Upper lobe of left lung (tissue), 6 donors: ENCODE results near the gene ZNF611. TPM values are rescaled to one million over a fixed set of nuclear protein-coding genes. Genes with fewer than 3 reads are reported as not detected.
"Not testable (repeated sequence)": the region's sequence is repeated elsewhere in the genome, so short reads cannot be mapped to it uniquely, and the experiment has no call there.

ENCODE experiments used
- ATAC-seq, 2 donors: fragments of 200-7000 bp; cut with Tn5 transposase; one replicate each; pipeline ENCODE4 v1.9.1; 2022; ENCODE audit warnings: mild to moderate bottlenecking in 2 of 2, moderate library complexity in 2 of 2; ENCODE audit not compliant: low FRiP score in 2 of 2
- DNase-seq, 2 donors: peaks; one replicate each; pipeline ENCODE4 v3.0.0-alpha.2; 2019 to 2020
- H3K27ac ChIP-seq, 4 donors: fragments of 200-600 bp; sonication (generic); one replicate each; pipeline ENCODE4 v1.5.1; 2016 to 2019
- H3K27me3 ChIP-seq, 4 donors: fragments of 200-600 bp; sonication (generic); one replicate each; pipeline ENCODE4 v1.5.1; 2017 to 2019
- H3K36me3 ChIP-seq, 4 donors: fragments of 200-600 bp; sonication (generic); one replicate each; pipeline ENCODE4 v1.5.1; 2016 to 2019
- H3K4me1 ChIP-seq, 4 donors: fragments of 200-600 bp; sonication (generic); one replicate each; pipeline ENCODE4 v1.5.1; 2018 to 2019
- H3K4me3 ChIP-seq, 4 donors: fragments of 200-600 bp; sonication (generic); one replicate each; pipeline ENCODE4 v1.5.1; 2017 to 2019; ENCODE audit warnings: mild to moderate bottlenecking in 2 of 4, moderate library complexity in 1 of 4
- H3K9me3 ChIP-seq, 4 donors: fragments of 200-600 bp; sonication (generic); one replicate each; pipeline ENCODE4 v1.5.1; 2018 to 2019
- EP300 ChIP-seq, 4 donors: sonication (generic); formaldehyde crosslinking; IDR thresholded peaks; one replicate each; pipeline ENCODE4 v1.5.1; 2017; ENCODE audit warnings: antibody characterized with exemption in 4 of 4, control low read depth in 2 of 4
- POLR2A ChIP-seq, 4 donors: fragments of 450-650 bp; IDR thresholded peaks; one replicate each; pipeline ENCODE4 v1.5.1; 2016 to 2017; ENCODE audit warnings: antibody characterized with exemption in 4 of 4, mild to moderate bottlenecking in 2 of 4
- POLR2AphosphoS5 ChIP-seq, 2 donors: sonication (generic); formaldehyde crosslinking; IDR thresholded peaks; one replicate each; pipeline ENCODE4 v1.5.1; 2017; ENCODE audit warnings: antibody characterized with exemption in 2 of 2
- WGBS, 2 donors: methylation state at CpG; one replicate each; pipeline ENCODE4 v1.1.5; 2017 to 2018; 5-methylcytosine and 5-hydroxymethylcytosine counted together
- total RNA-seq, 6 donors: library from RNA; depleted of rRNA in 4 of 6; stranded (reverse); fragments of >200 nt in 4 of 6; gene quantifications; one replicate each; pipeline versions ENCODE4 v1.1.0 to v1.2.1, GENCODE V29; 2016 to 2021
- TF ChIP-seq, protein P1 (sequence below), 6 experiments: fragments of 450-650 bp in 4 of 6; fragments of 200-600 bp in 2 of 6; sonication (generic) in 2 of 6; IDR thresholded peaks; one replicate each; pipeline ENCODE4 v1.5.1; 2016 to 2019; ENCODE audit warnings: antibody characterized with exemption in 6 of 6
- donor health status: DM: no; HTN: no; CAD: no; lungs with moderate emphysema.
- donor health status: DM: no; HTN: yes; CAD: no; lungs with severe emphysema.

The ZNF611 gene
- total RNA-seq: 10 to 100 TPM in 5 of 6 donors, 1 to 10 TPM in 1; 9.0 to 44.0 (median 20.1) TPM

GRCh38 chr19:52734893-52735661, at the start of gene ZNF611:
Gene ZNF611, minus strand, starts transcription at chr19:52735044. Its CDS starts 19,150 bp downstream, at chr19:52715894.
- H3K9me3 ChIP-seq: no peaks in the 10 kb centered on the region
- peaks cover 7 to 29% (median 13%) of the 10 kb centered on the region in 4 donors for H3K4me1 ChIP-seq
- peak; percentile 99 to 100 for ATAC-seq
- no peaks in the 10 kb centered on the region for H3K36me3 ChIP-seq
- 8 to 18% methylated on average over 15 to 38 of the region's 38 CpGs for WGBS, 2 donors
- H3K27ac ChIP-seq: peak within 1 kb of the TSS; percentile 89 to 95 (median 90)
- no peaks in the 10 kb centered on the region for H3K27me3 ChIP-seq
- peak; percentile 99 for DNase-seq
- peak within 1 kb of the TSS; percentile 42 to 81 (median 72) for H3K4me3 ChIP-seq
- TF ChIP-seq, protein P1, sequence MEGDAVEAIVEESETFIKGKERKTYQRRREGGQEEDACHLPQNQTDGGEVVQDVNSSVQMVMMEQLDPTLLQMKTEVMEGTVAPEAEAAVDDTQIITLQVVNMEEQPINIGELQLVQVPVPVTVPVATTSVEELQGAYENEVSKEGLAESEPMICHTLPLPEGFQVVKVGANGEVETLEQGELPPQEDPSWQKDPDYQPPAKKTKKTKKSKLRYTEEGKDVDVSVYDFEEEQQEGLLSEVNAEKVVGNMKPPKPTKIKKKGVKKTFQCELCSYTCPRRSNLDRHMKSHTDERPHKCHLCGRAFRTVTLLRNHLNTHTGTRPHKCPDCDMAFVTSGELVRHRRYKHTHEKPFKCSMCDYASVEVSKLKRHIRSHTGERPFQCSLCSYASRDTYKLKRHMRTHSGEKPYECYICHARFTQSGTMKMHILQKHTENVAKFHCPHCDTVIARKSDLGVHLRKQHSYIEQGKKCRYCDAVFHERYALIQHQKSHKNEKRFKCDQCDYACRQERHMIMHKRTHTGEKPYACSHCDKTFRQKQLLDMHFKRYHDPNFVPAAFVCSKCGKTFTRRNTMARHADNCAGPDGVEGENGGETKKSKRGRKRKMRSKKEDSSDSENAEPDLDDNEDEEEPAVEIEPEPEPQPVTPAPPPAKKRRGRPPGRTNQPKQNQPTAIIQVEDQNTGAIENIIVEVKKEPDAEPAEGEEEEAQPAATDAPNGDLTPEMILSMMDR (IDR thresholded peaks at IDR 0.05): peak; percentile 69 to 92 (median 84)
- TF ChIP-seq POLR2AphosphoS5 (IDR thresholded peaks at IDR 0.05) (peak; percentile 94), POLR2A (IDR thresholded peaks at IDR 0.05) (peak in 3 of 4 donors; percentile 81 to 92 (median 83)), EP300 (IDR thresholded peaks at IDR 0.05) (no peak)

DNA sequence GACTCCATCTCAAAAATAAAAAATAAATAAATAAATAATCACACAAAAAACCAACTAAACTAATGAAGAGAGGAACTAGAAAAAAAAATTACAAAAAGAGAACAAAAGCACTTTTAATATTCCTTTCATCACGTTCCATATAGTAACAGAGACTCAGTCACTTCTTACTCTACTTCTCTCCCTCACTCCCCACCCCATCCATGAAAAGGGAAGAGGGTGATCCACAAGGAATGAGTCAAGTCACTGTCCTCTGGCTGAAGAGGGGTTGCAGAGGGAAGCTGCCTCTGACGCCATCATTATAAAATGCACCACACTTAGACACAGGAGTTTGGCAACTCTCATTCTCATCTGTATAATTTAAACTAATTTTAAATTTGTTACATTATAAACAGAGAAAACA, 48.0 kb upstream of the ZNF611 start:
- not testable (repeated sequence) for ATAC-seq, DNase-seq, H3K27me3 ChIP-seq, H3K27ac ChIP-seq, H3K4me3 ChIP-seq, H3K9me3 ChIP-seq
- WGBS, 2 donors: 83 to 92% methylated on average over 1 to 2 of the region's 2 CpGs
- peaks cover 5 to 18% (median 7%) of the 10 kb centered on the region in 4 donors for H3K4me1 ChIP-seq
- peaks cover 0 to 20% (median 4%) of the 10 kb centered on the region in 4 donors for H3K36me3 ChIP-seq

DNA sequence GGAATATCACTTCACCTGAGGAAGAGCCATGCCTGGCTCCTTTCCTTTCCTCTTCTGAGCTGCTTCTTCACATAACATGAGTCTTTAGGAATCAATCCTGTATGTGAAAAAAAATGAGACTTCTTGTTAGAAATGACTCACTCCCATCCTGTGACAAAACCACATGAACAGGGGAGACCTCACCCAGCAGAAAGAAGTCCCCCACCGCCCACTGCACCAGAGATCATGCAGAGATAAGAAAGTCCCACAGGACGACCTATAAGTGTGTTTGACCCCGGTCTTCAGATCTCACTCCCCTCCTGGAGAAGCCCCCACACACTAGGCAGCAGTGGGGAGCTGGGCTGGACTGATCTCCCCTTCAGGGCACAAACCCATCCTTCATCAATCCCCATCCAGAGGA, 44.0 kb upstream of the ZNF611 start:
- Histone ChIP-seq H3K9me3 (no peaks in the 10 kb centered on the region), H3K4me3 (no peak overlapping the region), H3K4me1 (no peaks in the 10 kb centered on the region), H3K27ac (no peak overlapping the region), H3K36me3 (peaks cover 0 to 46% (median 8%) of the 10 kb centered on the region in 4 donors), H3K27me3 (no peaks in the 10 kb centered on the region)
- 52 to 80% methylated on average over 3 of the region's 3 CpGs for WGBS, 2 donors
- DNase-seq (no peak), ATAC-seq (no peak)
- no peak for TF ChIP-seq POLR2A (IDR thresholded peaks at IDR 0.05)

DNA sequence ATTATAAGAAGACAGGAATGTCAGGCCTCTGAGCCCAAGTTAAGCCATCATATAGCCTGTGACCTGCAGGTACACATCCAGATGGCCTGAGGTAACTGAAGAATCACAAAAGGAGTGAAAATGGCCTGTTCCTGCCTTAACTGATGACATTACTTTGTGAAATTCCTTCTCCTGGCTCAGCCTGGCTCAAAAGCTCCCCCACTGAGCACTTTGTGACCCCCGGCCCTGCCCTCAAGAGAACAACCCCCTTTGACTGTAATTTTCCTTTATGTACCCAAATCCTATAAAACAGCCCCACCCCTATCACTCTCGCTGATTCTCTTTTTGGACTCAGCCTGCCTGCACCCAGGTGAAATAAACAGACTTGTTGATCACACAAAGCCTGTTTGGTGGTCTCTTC, 21.6 kb upstream of the ZNF611 start:
- not testable (repeated sequence) for H3K27ac ChIP-seq, ATAC-seq, H3K4me1 ChIP-seq, H3K27me3 ChIP-seq, H3K4me3 ChIP-seq, DNase-seq, H3K9me3 ChIP-seq, H3K36me3 ChIP-seq
- 88 to 100% methylated on average over 2 of the region's 2 CpGs for WGBS, 2 donors

DNA sequence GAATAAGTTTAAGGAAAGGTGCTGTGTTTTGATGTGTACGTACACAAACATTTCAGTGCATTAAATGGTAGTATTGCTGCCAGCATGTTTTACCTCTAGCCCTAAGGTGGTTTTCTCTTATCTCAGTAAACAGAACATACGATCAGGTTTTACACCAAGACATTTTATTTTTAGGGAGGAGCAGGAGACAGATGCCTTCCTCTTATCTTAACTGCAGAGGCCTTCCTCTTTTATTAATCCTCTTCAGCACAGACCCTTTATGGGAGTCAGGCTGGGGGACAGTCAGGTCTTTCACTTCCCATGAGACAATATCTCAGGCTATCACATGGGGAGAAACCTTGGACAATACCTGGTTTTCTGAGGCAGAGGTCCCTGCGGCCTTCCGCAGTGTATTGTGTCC, 14.9 kb upstream of the ZNF611 start:
- Histone ChIP-seq H3K27me3 (no peaks in the 10 kb centered on the region), H3K36me3 (no peaks in the 10 kb centered on the region), H3K4me3 (no peak overlapping the region), H3K4me1 (no peaks in the 10 kb centered on the region), H3K27ac (no peak overlapping the region), H3K9me3 (no peaks in the 10 kb centered on the region)
- WGBS, 2 donors: 62 to 65% methylated on average over 4 of the region's 4 CpGs
- no peak for DNase-seq
- no peak for TF ChIP-seq POLR2A (IDR thresholded peaks at IDR 0.05)
- TF ChIP-seq, protein P1 (IDR thresholded peaks at IDR 0.05): no peak
- TF ChIP-seq EP300 (IDR thresholded peaks at IDR 0.05): no peak
- TF ChIP-seq POLR2AphosphoS5 (IDR thresholded peaks at IDR 0.05): no peak
- no peak for ATAC-seq

DNA sequence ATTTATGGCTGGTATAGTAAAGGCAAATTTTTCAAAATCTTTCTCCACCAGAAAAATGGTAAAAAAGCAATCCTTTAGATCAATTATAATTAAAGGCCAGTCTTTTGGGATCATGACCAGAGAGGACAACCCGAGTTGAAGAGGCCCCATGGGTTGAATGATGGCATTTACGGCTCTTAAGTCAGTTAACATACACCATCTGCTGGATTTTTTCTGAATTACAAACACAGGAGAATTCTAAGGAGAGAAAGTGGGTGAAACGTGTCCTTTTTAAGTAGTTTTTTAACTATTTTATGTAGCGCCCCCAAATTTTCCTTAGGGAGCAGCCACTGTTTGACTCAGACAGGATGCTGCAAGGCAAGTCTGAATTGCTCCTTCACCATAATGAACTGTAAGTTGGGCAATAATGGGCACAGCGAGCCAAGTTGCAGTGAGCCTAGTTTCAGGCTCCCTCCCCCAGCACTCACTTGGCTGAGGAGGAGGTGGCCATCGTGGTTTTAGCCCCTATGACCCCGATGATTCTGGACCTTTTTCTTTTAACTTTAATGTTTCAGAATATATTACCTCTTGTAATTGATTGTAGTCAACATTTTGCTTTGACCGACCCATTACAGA, 13.6 kb upstream of the ZNF611 start:
- H3K36me3 ChIP-seq: no peaks in the 10 kb centered on the region
- H3K4me1 ChIP-seq: no peaks in the 10 kb centered on the region
- H3K9me3 ChIP-seq: no peaks in the 10 kb centered on the region
- no peak overlapping the region for H3K4me3 ChIP-seq
- no peak for DNase-seq
- TF ChIP-seq POLR2A (IDR thresholded peaks at IDR 0.05): no peak
- TF ChIP-seq POLR2AphosphoS5 (IDR thresholded peaks at IDR 0.05): no peak
- TF ChIP-seq EP300 (IDR thresholded peaks at IDR 0.05): no peak
- TF ChIP-seq, protein P1 (IDR thresholded peaks at IDR 0.05): peak; percentile 28 to 65 (median 48)
- WGBS, 2 donors: 26 to 31% methylated on average over 8 of the region's 8 CpGs
- no peaks in the 10 kb centered on the region for H3K27me3 ChIP-seq
- ATAC-seq: no peak
- no peak overlapping the region for H3K27ac ChIP-seq

GRCh38 chr19:52745919-52746318, 11.1 kb upstream of the ZNF611 start:
- not testable (repeated sequence) for H3K4me1 ChIP-seq, H3K4me3 ChIP-seq, H3K27me3 ChIP-seq, ATAC-seq, H3K9me3 ChIP-seq, DNase-seq, H3K36me3 ChIP-seq
- 47 to 52% methylated on average over 10 of the region's 10 CpGs for WGBS, 2 donors
- peak overlapping the region in 1 of 4 donors; percentile 16 for H3K27ac ChIP-seq
